A172 (cell line): ENCODE data around the gene FAM50B. TPM values are rescaled to one million over a fixed set of nuclear protein-coding genes. Genes with fewer than 3 reads are reported as not detected.

Experiments used
- DNase-seq: peaks from one replicate; pipeline ENCODE4 v3.0.0-alpha.2; 2015; ENCODE audit warnings: low spot score
- total RNA-seq: library from RNA; depleted of rRNA; stranded (reverse); fragments of >200 nt; shearing (Covaris generic); gene quantifications from 2 replicates; pipeline ENCODE4 v1.2.3, GENCODE V29; 2014

The FAM50B gene
- total RNA-seq, 1 experiment from 2014 or later: 5.8 TPM

GRCh38 chr6:3873051-3873450 is 23.9 kb downstream of the FAM50B start:
- no peak for DNase-seq

DNA sequence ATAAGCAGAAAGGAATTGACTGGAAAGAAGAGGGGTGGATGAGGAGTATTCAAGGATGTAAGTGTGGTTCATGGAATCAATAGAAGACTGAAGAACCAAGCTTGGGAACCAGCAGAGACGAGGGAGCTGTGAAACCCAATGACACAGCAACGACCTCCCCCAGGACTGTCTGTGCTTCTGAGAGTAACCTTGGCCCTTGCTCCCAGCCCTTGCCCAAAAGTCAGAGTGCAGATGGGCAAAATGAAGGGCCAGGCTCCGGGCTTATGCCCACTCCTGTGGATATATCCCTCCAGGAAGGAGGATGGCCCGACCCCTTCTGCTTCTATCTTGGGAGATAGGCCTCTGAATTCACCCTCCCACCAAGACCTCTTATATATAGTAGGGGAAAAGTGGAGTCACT is 24.9 kb downstream of the FAM50B start:
- no peak for DNase-seq

- DNase-seq: no peak
These were observed 26.3 kb downstream of the FAM50B start for GRCh38 chr6:3875486-3875885.

DNA sequence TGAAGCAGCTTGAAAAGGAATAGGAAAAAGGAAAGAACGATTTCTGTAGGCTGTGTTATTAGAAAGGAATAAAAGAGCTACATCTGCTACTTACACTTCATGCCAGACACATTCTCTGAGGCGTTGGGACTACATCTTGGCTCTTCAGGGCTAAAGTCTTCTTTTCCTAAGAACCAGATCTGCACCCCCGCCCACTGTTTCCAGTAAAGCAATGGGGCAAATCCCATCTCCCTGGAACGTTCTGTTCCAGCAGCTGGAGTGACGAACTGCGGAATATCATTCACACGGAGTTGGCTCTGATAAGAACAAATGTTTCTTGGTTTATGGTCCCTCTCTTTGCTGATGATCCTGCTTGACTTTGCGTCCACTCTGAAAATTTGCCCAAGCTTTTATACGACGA is 26.9 kb downstream of the FAM50B start:
- DNase-seq: no peak

DNA sequence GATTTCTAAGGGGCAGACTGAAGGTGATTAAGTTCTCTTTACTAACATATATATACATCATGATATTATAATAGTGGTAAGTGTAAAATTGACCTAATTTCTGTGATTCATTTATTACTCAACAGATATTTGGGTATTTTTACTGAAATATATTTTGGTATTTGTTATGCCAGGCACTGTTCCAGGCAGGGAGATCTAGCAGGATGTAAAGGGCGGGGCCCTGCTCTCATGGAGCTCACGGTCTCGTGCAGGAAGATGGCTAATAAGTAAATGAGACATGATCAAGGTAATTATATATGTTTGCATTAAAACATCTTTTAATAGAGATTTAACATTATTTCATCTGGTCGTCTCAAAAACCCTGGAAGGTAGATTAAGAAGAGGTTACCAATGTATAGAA is 27.7 kb downstream of the FAM50B start:
- DNase-seq: no peak

DNA sequence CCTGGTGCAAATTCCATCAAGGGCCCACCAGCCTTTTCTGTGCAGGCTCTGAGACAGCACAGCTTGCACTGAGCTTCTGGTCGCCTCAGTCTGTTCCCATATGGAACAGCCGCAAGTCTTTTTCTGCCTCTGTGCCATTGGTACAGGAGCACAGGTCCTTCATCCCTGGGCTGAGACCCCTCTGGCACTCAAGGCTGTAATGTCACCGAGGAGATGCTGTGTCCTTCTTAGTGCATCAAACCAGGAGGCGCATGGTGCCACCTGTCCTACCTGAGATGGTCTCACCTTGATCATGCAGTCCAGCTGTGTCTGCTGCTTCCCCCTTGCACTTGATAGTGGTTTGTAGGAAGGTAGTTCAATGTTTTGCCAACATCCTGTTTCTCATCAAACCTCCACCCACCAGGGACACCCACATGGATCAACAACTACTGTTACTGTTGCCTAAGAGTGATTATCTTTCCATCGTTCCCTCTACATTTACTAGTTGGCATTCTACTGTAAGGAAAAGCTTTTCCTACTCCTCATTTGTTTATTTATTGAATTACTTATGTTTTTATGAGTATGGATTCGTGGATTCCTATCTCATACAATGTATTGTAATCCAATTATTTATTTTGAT is 29.0 kb downstream of the FAM50B start:
- DNase-seq: no peak

DNA sequence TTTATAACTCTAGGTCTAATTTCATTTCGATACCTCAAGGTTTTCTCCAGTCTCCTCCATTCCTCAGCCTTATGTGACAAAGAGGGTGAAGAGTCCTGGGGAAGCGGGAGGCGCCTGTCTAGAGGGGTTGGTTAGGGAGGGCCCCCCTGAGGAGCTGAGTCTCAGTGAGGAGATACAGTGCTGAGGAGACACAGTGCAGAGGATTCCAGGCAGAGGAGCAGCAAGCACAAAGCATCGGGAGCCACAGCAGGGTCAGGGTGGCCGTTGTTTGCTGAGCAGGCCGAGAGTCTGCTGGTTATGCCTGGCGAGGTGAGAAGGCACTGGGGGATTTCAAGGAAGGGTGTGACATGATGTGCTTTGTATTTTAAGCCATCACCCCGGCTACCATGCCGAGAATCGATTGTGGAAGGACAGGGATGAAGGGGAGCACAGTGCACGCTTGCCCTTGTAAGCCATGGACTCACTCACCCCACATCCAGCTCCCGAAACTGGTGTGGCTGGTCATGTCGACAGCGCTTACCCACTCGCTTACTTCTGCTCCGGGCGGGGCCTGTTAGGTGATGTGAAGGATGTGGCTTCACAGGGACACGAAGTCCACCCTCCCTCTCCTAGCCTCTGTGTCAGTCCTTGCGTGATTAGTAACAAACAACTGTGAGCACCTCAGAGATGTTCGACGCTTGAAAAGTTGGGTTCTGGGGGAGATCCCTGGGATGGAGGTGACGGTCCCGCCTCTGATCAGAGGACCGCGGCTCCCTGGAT is 30.2 kb downstream of the FAM50B start:
- no peak for DNase-seq

DNA sequence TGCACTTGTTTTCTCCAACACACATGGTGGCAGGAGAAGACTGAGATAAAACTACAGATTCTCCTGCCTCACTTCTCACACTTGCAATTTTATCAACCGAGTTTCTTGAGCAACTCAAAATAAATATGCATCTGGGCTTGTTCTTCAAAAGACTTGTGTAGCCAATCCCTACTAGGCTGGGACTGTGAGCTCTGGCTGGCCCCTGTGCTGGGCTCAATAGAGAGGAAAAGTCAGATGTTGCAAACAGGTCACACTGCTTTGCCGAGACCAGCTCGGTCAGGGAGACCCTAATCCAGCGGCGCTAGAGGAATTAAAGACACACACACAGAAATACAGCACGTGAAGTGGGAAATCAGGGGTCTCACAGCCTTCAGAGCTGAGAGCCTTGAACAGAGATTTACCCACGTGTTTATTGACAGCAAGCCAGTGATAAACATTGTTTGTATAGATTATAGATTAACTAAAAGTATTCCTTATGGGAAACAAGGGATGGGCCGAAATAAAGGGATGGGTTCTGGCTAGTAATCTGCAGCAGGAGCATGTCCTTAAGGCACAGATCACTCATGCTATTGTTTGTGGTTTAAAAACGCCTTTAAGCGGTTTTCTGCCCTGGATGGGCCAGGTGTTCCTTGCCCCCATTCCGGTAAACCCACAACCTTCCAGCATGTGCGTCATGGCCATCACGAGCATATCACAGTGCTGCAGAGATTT is 32.7 kb downstream of the FAM50B start:
- no peak for DNase-seq

DNA sequence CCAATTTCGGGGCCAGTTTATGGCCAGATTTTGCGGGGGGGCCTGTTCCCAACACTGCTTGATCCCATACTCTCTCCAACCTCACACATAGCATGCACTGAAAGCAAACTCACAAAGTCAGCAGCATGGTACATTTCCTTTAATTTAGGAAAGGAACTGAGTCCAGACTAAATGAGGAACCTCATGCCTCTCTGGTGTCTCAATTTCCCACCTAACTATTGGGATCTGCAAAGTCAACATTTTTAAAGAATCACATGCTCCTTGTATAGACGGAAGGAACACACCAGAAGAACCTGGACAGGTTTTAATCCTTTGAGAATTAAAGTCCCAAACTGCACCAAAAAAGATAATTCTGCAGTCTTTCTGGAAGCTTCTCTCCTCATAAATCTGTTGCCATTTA is 33.3 kb downstream of the FAM50B start:
- no peak for DNase-seq

GRCh38 chr6:3882866-3883265 is 33.7 kb downstream of the FAM50B start:
- no peak for DNase-seq

GRCh38 chr6:3884007-3884745 is 35.0 kb downstream of the FAM50B start:
- DNase-seq: peak; percentile 70

DNA sequence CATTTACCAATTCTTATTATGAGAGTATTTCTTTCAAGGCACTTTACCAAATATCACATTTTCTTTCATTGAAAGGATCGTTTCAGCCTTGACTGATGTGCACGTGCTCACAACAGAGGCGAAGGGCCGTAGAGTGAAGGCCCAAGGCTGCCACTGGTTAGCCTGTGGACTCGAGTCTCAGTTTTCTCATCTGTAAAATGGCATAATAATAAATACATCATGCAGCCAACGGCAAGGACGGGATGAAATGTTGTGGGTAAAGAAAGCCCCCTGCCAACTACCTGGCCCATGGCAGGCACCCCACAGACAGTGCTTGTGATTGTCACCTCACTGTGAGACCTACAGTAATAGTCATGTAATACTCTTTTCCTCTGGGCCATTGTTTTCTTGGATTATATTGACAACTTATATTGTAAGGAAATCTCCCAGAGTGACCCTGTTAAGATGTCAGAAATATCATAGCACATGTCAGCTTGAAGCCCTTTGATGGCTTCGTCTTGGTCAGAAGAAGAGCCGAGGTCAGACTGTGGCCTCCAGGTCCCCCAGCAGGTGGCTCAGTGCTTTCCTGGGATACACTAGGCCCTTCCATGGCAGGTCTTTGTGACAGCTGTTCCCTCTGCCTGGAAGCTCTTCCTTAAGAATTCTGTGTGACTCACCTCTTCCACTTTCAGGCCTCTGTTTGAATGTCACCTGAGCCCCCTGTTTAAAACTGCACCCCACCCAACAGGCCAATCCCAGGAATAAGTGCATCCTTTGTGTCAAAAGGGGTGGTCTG is 36.3 kb downstream of the FAM50B start:
- peak; percentile 68 for DNase-seq

DNA sequence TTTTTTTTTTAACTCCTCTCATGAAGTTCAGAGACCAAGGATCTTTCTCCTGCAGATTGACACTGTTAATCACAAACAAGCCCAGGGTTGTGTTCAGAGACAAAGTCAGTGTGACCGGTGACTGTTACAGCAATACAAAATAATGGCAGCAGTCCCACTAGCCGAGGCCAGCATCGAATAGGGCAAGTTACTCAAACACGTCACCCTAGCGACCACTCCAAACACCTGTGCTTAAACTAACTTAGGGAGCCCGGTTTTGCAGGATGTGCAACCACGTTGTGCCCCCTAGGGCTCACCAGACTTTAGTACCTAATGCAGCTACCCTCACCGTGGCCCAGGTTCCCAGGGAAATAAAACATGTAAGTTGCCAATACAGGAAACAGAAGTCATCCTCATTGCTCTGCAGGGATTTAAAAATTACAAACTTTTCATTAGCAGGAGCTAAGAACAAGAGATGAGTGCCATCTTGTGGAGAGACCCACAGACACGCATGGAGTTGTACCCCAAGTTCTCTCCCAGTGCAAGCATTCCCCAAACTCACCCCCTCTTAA is 38.1 kb downstream of the FAM50B start:
- peak; percentile 42 for DNase-seq

GRCh38 chr6:3888153-3888957 is 39.2 kb downstream of the FAM50B start:
- DNase-seq: no peak

- no peak for DNase-seq
These were observed 40.9 kb downstream of the FAM50B start for GRCh38 chr6:3890047-3890446.

GRCh38 chr6:3891883-3892282 is 42.7 kb downstream of the FAM50B start:
- no peak for DNase-seq

- no peak for DNase-seq
These were observed 43.4 kb downstream of the FAM50B start for GRCh38 chr6:3892603-3893002.

- no peak for DNase-seq
These were observed 44.3 kb downstream of the FAM50B start for GRCh38 chr6:3893487-3893886.

GRCh38 chr6:3893917-3894316 is 44.7 kb downstream of the FAM50B start:
- DNase-seq: no peak

GRCh38 chr6:3894590-3895311 is 45.6 kb downstream of the FAM50B start:
- DNase-seq: no peak
